ENCODE data around the gene PCGF2. TPM values are rescaled to one million over a fixed set of nuclear protein-coding genes. Genes with fewer than 3 reads are reported as not detected.

Gene PCGF2
- total and polyA plus RNA-seq, 9 of the 15 experiments (the other 6 are each of a cell fraction or from before 2014, with no cell fraction given), result 1.3 to 33.4 (median 7.0) TPM

DNA sequence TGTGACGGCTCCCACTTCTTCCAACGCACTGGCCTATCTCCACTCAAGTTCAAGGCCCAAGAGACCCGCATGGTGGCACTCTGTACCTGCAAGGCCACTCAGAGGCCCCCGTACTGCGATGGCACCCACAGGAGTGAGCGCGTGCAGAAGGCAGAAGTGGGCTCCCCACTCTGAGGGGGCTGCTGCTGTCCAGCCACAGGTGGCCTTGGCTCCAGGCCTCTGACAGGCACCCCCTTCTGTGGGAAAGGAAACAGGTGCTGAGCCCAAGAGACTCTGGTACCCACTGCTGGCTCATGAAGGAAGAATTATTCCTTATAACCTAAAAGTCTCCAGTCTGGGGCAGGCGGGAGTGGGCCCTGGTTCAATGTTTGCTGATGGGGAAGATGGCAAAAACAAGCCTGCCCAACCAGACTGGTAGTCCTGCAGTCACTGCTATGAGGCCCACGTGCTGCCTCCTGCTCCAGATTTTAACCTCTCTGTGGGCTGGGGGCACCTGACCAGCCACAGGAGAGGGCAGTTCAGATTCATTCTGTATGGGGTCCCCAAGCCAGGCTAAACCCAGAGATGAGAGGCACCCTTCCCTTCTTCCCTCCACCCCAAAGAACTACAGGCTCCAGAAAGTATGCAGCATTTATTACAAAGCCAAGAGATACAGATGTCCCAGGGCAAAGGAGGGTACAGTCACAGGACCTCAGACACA, 14.7 kb downstream of the PCGF2 start:
- DNase-seq (ENCODE audit: extremely low read depth in 1 of 4, low spot score in 3 of 4) (no peak), FAIRE-seq (no peak), ATAC-seq (no peak)
- H3K9ac ChIP-seq (ENCODE audit: insufficient read depth in 1 of 2, low read depth in 2 of 2, low read length in 2 of 2), result peak overlapping the region in 1 of 2 experiments; percentile 80; a peak in 2 of 4 replicates
- BruUV-seq (replicated peaks), result no TSS peak
- CTCF ChIA-PET (ENCODE audit: low intra/inter-chr PET ratio), result interaction anchor here (0.8 to 1.1 kb wide), 2 partner anchors 57 to 60 kb away, joined by 3 to 5 read pairs; no protein-coding TSS in a partner anchor
- intact Hi-C loops (cut with micrococcal nuclease) (no loop called here), in situ Hi-C loops (cut with MboI) (loop anchor here (5.0 kb wide), 1 partner anchor 56 kb away; no protein-coding TSS in a partner anchor)
- 69% methylated on average over 5 of the region's 9 CpGs for WGBS (ENCODE audit: insufficient coverage, low coverage, missing lambda C conversion rate)
- H3K9me1 ChIP-seq (ENCODE audit: control insufficient read depth, insufficient read depth, low read length), result peaks cover 3% of the 10 kb centered on the region
- H3K27me3 ChIP-seq (ENCODE audit: control insufficient read depth in 2 of 2, insufficient read depth in 2 of 2, low read length in 2 of 2), result no peaks in the 10 kb centered on the region
- TF ChIP-seq POLR2A (conservative IDR thresholded peaks at IDR 0.05) (0 out of 2 replicates have a peak, but pooled peaks have one; percentile 4), POLR2G (IDR thresholded peaks at IDR 0.05; ENCODE audit: low read depth, low read length) (peak; percentile 57; the same call in 1 of the 2 replicates), RBFOX2 (IDR thresholded peaks at IDR 0.05; ENCODE audit: low read depth, low read length) (peak; percentile 11; the same call in 1 of the 2 replicates)
- TF ChIP-seq, protein P1, sequence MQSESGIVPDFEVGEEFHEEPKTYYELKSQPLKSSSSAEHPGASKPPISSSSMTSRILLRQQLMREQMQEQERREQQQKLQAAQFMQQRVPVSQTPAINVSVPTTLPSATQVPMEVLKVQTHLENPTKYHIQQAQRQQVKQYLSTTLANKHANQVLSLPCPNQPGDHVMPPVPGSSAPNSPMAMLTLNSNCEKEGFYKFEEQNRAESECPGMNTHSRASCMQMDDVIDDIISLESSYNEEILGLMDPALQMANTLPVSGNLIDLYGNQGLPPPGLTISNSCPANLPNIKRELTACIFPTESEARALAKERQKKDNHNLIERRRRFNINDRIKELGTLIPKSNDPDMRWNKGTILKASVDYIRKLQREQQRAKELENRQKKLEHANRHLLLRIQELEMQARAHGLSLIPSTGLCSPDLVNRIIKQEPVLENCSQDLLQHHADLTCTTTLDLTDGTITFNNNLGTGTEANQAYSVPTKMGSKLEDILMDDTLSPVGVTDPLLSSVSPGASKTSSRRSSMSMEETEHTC (IDR thresholded peaks at IDR 0.05), result no peak
- H3K4me1 ChIP-seq (replicated peaks in 1 of 2; ENCODE audit: control insufficient read depth in 2 of 2, insufficient read depth in 2 of 2, low read length in 2 of 2), result peaks cover 35 to 68% of the 10 kb centered on the region in 2 experiments
- H3K4me2 ChIP-seq (ENCODE audit: insufficient read depth, low read length), result no peak overlapping the region
- H4K20me1 ChIP-seq (replicated peaks; ENCODE audit: control insufficient read depth, insufficient read depth, low read length), result 0 out of 2 replicates have a peak, but pooled peaks cover 3% of the 10 kb centered on the region
- H2AFZ ChIP-seq (ENCODE audit: low read depth, low read length), result no peak overlapping the region
- peaks cover 24% of the 10 kb centered on the region for H3K79me2 ChIP-seq (ENCODE audit: control insufficient read depth, insufficient read depth, low read length)
- no peak overlapping the region for H3K4me3 ChIP-seq
- H3K9me3 ChIP-seq (replicated peaks; ENCODE audit: control insufficient read depth, insufficient read depth, low read depth, low read length), result no peaks in the 10 kb centered on the region
- peaks cover 61% of the 10 kb centered on the region; the same call in 2 of the 3 replicates for H3K36me3 ChIP-seq (ENCODE audit: control insufficient read depth, insufficient read depth, low read length)
- H3K27ac ChIP-seq (ENCODE audit: extremely low read depth, low read depth, low read length), result no peak overlapping the region
- POLR2A ChIA-PET, result interaction anchor here (0.7 kb wide), 1 partner anchor 168 kb away, joined by 3 read pairs; no protein-coding TSS in a partner anchor

All from K562 (cell line).